HG03135 (cell line): ENCODE measurements around the gene MRPL40.

Experiments
- ATAC-seq: cut with Tn5 transposase; IDR thresholded peaks from one replicate; pipeline ENCODE4 v1.9.1; 2021; ENCODE audit warnings: mild to moderate bottlenecking, moderate library complexity; ENCODE audit not compliant: unreplicated experiment

MRPL40 gene

GRCh38 chr22:19432133-19432851, at the start of gene MRPL40:
MRPL40 (plus strand) TSS chr22:19432545; CDS start chr22:19432555, 10 bp downstream.
- peak; percentile 63 for ATAC-seq

- no peak for ATAC-seq
Observed at GRCh38 chr22:19383292-19383691, 49.1 kb upstream of the MRPL40 start.

GRCh38 chr22:19385221-19385906, 47.0 kb upstream of the MRPL40 start:
- ATAC-seq, result no peak

GRCh38 chr22:19386248-19386647, 46.1 kb upstream of the MRPL40 start:
- ATAC-seq, result no peak

DNA sequence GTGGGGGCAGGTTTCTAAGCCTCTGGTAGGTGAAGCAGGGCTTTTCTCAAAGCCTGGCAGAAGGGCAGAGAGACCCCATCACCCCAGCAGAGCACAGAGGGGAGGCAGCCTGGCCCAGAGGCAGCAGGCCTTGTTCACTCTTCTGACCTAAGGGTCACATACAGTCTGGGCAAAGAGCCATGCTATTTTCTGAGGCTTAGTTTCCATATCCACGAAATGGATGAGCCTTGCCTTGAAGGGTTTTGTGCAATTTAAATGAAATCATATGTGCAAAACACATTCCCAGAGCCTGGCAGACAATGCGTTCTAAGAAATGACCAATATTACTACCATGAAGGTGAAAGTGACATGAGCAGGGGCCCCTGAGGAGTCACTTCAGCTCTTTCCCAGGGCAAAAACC, 45.3 kb upstream of the MRPL40 start:
- ATAC-seq, result no peak

DNA sequence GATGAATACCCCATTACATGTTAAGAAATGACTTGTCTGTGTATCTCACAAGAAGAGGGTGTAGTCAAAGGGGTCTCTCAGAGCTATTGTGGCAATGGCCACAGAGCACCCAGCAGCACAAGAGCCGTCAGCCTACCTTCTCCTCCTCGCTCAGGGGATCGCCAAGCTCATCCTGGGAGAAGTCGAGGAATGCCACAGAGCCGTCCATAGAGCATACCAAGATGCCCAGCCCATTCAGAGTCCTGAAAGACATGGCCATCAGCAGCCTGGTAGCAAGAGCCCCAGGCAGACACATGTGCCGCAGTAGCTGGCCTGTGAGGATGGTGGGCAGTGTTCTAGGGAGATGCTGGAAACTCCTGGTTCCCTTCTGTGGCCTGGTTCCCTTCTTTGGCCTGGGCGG, 44.8 kb upstream of the MRPL40 start:
- no peak for ATAC-seq

GRCh38 chr22:19393704-19394103, 38.6 kb upstream of the MRPL40 start:
- no peak for ATAC-seq

DNA sequence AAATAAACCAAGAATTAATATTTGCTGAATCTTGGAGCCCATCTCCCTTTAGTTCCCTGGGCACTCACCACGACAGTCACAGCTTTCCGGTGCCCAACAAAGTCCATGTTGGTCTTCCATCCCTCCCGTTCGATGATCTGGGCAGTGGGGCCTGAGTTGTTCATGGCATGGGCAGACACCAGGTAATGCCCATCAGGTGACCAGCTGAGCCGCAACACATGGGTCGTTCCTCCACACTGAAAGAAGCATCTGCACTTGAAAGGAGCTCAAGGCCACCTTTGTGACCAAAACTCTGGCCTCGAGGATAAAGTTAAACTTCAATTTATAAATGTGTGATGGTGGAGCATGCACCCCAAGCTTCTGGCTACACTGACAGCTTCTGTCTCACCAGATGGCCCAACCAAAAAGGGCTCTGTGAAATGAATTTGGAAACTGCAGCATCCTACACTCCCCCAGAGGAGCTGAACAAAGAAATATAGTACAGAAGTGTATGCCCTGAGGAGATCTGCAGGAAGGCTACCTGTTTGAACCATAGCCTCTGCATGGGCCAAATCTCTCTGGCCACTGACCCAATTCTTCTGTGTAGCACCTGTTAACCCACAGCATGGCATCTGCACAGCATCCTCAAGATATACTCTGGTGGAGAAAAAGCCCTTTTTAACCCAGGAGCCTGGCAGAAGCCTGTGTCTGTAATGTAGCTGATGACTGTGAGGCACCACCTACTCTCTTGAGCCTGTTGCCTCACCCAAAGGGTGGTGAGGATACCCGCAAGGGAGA, 37.9 kb upstream of the MRPL40 start:
- ATAC-seq, result no peak

DNA sequence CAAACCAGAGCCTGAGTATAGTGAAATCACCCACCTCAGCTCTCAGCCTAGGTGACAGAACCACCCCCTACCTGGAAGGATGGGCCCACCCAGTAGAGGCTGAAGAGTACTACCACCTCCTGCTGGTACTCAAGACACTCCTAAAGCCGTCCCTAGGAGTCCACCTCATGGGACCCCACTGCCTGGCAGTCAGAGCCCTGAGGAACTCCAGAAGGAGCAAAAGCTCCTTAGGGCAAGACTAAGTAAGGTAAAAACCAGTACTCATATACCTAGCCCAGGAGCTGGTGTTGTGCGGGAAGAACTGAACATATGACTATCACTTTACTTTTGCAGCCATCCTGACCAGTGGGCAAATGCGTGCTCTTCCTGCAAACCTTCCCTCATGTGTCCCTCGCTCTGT, 37.1 kb upstream of the MRPL40 start:
- no peak for ATAC-seq

- ATAC-seq, result no peak
Observed at GRCh38 chr22:19396561-19396933, 35.8 kb upstream of the MRPL40 start.

DNA sequence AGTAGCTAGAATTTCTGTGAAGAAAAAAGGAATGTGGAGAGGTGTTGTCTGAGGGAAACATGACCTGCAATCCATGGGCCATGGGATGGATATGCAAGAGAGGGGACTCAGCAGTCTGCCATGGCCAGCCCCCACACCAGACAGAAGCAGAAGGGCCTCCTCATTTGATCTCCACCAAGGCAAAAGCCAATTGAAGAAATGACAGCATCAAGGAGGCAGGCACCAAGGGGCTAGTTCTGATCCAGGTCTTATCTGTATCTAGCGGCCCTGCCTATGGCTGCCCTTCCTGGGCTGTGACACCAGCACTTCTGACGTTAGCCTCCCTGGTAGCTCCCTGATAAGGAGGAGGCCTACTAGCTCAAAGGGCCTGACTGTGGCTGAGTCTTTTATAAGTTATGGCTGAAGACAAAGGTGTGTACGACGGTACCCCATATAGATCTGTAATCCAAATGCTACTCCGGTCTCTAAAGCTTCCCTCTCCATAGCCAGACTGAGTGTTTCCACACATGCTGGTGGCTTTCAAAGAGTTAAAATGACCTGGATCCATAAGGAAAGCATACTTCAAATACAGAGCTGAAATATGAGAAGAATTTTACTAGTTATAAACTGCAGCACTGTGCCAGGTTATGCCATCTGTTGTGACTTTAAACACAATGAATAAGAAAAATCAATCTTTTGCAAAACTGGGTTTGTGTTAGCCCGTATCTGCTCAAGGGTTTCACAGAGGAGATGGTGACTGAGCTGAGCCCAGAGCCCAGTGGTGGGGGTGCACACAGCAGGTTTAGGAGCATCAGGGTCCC, 35.2 kb upstream of the MRPL40 start:
- ATAC-seq, result no peak

DNA sequence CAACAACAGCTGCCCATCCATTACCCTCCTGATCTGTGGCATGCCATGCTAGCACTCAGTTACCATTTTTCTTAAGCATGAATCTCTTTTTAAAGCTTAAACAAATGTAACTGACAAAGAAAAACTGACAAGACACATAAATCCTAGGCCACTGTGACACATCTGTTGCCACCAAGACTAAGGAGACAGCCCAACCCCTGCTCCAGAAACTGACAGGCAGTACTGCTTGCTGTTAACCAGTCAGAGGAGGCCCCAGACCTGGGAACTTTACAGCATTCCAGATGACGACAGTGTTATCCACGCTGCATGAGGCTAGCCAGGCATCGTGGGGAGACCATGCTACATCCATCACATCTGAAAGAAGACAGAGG, 34.6 kb upstream of the MRPL40 start:
- ATAC-seq, result no peak

DNA sequence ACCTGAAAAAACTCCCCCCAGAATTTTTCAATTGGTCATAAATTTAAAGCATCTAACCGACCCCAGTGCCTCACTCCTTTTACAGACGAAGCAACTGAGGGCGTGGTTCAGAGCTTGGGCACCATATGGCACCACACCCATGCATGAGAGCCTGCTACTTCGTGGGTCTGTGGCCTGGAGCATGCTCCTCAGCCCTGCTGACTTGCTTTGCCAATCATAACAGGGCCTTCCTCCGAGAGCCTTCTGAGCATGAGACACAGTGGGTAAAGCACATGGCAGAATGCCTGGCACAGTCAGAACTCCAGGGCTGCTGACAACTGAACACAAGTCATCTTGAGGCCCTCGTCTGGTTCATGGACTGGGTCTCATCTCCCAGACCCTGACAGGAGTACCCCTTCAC, 34.1 kb upstream of the MRPL40 start:
- no peak for ATAC-seq

DNA sequence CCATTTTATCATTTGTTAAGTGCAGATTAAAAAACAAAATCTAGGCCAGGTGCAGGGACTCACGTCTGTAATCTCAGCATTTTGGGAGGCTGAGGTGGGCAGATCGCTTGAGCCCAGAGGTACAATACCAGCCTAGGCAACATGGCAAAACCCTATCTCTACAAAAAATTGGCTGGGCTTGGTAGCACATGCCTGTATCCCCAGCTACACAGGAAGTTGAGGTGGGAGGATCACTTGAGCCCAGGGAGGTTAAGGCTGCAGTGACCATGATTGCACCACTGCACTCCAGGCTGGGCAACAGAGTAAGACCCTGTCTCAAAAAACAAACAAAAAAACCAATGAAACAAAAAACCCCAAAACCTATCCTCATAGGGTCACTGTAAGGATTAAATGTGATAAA, 33.7 kb upstream of the MRPL40 start:
- ATAC-seq, result no peak

- no peak for ATAC-seq
Observed at GRCh38 chr22:19400881-19401280, 31.5 kb upstream of the MRPL40 start.

DNA sequence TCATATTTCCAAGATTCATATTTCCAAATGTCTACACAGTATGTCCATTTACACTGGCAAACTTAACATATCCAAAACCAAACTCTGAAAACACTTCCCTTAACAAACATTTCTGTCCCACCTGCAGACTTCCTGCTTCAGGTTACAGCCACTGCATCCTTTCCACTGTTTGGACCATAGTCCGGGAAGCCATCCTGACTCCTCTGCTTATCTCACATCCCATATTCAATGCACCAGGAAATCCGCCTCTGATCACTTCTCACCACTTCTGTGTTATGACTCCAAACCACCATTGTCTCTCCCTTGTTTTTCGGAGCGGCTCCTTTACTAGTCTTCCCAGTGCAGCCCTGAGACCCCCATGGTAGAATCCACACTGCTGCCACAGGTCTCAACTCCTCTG, 30.9 kb upstream of the MRPL40 start:
- no peak for ATAC-seq

- ATAC-seq, result no peak
Observed at GRCh38 chr22:19402642-19403191, 29.6 kb upstream of the MRPL40 start.

DNA sequence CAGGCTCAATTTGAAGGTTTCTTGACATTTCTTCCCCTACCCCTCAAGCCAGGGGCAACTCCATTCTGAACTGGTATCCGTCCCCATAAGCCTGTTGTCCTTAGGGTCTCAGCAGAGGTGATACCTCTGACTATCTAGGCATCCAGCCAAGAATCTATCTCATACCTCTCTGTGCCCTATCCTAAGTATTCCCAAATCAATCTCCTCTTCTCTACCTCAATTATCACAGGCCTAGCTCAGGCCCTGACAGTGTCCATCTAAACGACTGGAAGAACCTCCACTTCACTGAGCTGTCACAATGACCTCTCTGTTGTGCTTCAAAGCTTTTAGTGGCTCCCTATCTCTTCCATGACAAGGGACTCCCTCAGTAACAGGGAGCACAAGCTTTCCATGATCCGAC, 27.7 kb upstream of the MRPL40 start:
- no peak for ATAC-seq

DNA sequence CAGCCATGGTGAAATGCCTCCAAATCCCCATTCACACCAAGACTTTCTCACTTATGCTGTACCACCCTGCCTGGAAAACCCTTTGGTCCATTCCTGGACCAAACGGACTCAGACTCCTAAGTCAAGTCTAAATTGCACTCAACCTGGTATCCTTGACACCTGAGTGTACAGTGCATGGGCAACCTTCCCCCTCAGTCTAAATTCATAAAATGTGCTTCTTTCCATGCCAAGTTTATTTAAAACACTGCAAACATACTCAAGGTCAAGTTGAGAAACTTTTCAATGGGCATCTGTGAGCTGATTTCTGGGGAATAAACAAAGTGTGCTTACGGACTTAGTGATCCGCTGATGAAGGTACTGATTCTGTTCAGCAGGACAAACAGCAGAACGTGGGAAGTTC, 27.2 kb upstream of the MRPL40 start:
- no peak for ATAC-seq

DNA sequence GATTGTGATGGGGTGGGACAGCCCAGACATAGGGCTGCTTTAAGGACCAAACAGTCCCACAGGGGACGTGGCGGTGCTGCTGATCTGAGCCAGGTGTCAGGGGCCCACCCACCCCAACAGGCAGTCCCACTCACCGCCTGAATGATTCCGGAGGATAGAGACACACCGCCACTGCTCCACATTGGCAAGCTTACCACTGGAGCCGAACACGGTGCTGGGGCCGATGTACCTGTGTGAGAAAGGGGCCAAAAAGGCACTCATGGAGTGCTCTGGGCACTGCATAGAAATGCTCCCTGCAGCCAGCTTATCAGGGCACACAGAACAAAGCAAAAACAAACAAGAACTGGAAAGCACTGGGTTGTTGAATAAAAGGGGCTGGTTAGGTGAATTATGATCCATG, 26.7 kb upstream of the MRPL40 start:
- ATAC-seq, result no peak

DNA sequence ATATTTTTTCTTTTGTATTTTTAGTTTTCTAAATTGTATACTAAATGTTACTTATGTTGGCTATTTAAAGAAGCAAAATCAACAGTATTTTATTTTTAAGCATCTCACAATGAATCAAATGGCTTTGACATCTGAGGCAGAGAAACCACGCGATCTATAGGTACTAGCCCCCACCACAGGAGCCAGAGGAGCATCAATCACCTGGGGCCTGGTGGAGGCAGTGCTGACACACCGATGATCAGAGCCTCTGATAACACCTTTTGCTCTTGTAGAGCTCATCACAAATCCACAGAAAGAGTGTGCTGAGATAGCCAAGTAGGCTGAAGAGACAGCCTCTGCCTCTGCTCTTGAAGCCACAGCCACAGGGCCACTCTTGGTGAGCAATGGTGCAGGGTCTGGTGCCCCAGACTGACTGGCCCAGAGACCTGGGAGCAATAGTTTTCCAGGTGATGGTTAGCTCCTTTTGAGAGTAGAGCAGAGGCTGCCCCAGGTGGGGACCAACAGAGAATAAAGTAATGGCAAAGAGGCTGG, 26.0 kb upstream of the MRPL40 start:
- no peak for ATAC-seq
